ENCODE measurements around the gene HAUS8. TPM values are rescaled to one million over a fixed set of nuclear protein-coding genes. Genes with fewer than 3 reads are reported as not detected.

Gene HAUS8
- polyA plus RNA-seq, 3 donors: 2.5 to 9.3 (median 4.4) TPM

DNA sequence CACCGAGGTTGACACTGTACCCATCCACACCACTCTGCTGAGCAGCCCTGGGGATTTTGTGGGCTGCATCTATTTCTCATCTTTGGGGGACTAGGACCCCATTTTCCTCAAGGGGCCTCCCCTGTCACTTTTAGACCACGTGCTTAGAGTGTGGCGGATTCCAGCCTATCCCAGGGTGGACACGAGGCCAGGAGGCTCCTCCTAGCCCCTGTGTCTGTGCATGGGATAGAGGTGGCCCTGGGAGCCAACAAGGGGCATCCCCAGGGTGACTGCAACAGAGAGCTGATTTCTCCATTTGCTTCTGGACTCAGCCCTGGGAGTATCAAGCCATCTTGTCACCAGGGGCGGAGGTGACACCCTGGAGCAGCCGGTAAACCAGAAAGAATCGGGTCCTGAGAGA is 72.8 kb downstream of the HAUS8 start:
- Histone ChIP-seq H3K36me3 (replicated peaks in 1 of 2; ENCODE audit: control insufficient read depth in 1 of 2, insufficient read depth in 2 of 2, low read length in 2 of 2) (peaks cover 0 to 6% of the 10 kb centered on the region in 2 donors), H3K79me2 (ENCODE audit: insufficient read depth, low read length) (no peaks in the 10 kb centered on the region), H4K20me1 (ENCODE audit: insufficient read depth, low read length) (no peaks in the 10 kb centered on the region), H3K4me3 (replicated peaks in 1 of 3; ENCODE audit: low read depth in 2 of 3, low read length in 3 of 3) (no peak overlapping the region), H3K4me1 (ENCODE audit: control insufficient read depth in 1 of 2, insufficient read depth in 2 of 2, low read length in 2 of 2) (peaks cover 15 to 24% of the 10 kb centered on the region in 2 donors), H3K4me2 (replicated peaks; ENCODE audit: extremely low read depth, low read length, poor library complexity, severe bottlenecking) (no peak overlapping the region), H3K27ac (ENCODE audit: low read depth in 1 of 2, low read length in 2 of 2) (no peak overlapping the region), H3K27me3 (ENCODE audit: control insufficient read depth in 2 of 2, insufficient read depth in 2 of 2, low read length in 2 of 2) (no peaks in the 10 kb centered on the region), H2AFZ (ENCODE audit: insufficient read depth, low read depth, low read length, poor library complexity, severe bottlenecking) (no peak overlapping the region), H3K9ac (ENCODE audit: insufficient read depth, low read length, poor library complexity, severe bottlenecking) (no peak overlapping the region), H3K9me3 (replicated peaks in 1 of 2; ENCODE audit: control insufficient read depth in 1 of 2, insufficient read depth in 1 of 2, low read length in 2 of 2) (peaks cover 0 to 4% of the 10 kb centered on the region in 2 donors)
- TF ChIP-seq, protein P1, sequence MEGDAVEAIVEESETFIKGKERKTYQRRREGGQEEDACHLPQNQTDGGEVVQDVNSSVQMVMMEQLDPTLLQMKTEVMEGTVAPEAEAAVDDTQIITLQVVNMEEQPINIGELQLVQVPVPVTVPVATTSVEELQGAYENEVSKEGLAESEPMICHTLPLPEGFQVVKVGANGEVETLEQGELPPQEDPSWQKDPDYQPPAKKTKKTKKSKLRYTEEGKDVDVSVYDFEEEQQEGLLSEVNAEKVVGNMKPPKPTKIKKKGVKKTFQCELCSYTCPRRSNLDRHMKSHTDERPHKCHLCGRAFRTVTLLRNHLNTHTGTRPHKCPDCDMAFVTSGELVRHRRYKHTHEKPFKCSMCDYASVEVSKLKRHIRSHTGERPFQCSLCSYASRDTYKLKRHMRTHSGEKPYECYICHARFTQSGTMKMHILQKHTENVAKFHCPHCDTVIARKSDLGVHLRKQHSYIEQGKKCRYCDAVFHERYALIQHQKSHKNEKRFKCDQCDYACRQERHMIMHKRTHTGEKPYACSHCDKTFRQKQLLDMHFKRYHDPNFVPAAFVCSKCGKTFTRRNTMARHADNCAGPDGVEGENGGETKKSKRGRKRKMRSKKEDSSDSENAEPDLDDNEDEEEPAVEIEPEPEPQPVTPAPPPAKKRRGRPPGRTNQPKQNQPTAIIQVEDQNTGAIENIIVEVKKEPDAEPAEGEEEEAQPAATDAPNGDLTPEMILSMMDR (IDR thresholded peaks at IDR 0.05): no peak
- intact Hi-C loops (cut with micrococcal nuclease): no loop called here
- peaks cover 0 to 14% of the 10 kb centered on the region in 2 donors for H3K36me3 Mint-ChIP-seq
- 79% methylated on average over 6 of the region's 7 CpGs for WGBS (ENCODE audit: insufficient coverage)
- H3K27ac Mint-ChIP-seq: no peak overlapping the region
- H3K27me3 Mint-ChIP-seq (ENCODE audit: low read depth in 3 of 3): peaks cover 11 to 28% (median 16%) of the 10 kb centered on the region in 3 donors
- no peak for DNase-seq
- H3K9me3 Mint-ChIP-seq: peaks cover 0 to 9% (median 7%) of the 10 kb centered on the region in 7 donors
- H3K4me1 Mint-ChIP-seq: peaks cover 21% of the 10 kb centered on the region
- H3K4me3 Mint-ChIP-seq: no peak overlapping the region

DNA sequence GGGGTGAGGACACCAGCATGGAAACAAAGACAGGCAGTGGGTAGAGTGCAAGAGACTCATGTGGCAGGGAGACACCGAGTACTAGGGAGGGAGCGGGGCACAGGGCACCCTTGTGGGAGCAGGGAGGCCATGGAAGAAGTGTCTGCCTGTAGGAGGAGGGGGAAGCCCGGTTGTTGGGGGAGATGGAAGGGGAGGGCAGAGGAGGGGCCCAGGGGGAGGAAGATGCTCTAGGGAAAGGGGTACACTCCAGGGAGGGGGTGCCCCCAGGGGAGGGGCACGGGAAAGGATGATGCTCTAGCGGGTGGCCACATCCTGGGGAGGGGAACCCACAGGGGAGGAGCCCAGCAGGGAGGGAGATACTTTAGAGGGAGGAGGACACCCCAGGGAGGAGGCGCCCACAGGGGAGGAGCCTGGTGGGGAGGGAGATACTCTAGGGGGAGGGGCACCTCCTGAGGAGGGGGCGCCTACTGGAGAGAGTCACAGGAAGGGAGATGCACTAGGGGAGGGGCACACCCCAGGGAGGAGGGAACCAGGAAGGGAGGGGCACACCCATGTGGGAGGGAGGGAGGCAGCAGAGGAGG is 73.6 kb downstream of the HAUS8 start:
- Mint-ChIP-seq H3K27ac (peak overlapping the region in 2 of 7 donors; percentile 9 to 66), H3K4me3 (no peak overlapping the region), H3K27me3 (ENCODE audit: low read depth in 3 of 3) (peaks cover 13 to 26% (median 15%) of the 10 kb centered on the region in 3 donors), H3K4me1 (peaks cover 14% of the 10 kb centered on the region), H3K9me3 (peaks cover 0 to 9% (median 7%) of the 10 kb centered on the region in 7 donors), H3K36me3 (peaks cover 0 to 19% of the 10 kb centered on the region in 2 donors)
- Histone ChIP-seq H3K4me3 (replicated peaks in 1 of 3; ENCODE audit: low read depth in 2 of 3, low read length in 3 of 3) (no peak overlapping the region), H3K9me3 (replicated peaks in 1 of 2; ENCODE audit: control insufficient read depth in 1 of 2, insufficient read depth in 1 of 2, low read length in 2 of 2) (peaks cover 0 to 4% of the 10 kb centered on the region in 2 donors), H3K4me2 (replicated peaks; ENCODE audit: extremely low read depth, low read length, poor library complexity, severe bottlenecking) (no peak overlapping the region), H4K20me1 (ENCODE audit: insufficient read depth, low read length) (no peaks in the 10 kb centered on the region), H3K36me3 (replicated peaks in 1 of 2; ENCODE audit: control insufficient read depth in 1 of 2, insufficient read depth in 2 of 2, low read length in 2 of 2) (peaks cover 0 to 8% of the 10 kb centered on the region in 2 donors), H3K27me3 (ENCODE audit: control insufficient read depth in 2 of 2, insufficient read depth in 2 of 2, low read length in 2 of 2) (no peaks in the 10 kb centered on the region), H2AFZ (ENCODE audit: insufficient read depth, low read depth, low read length, poor library complexity, severe bottlenecking) (peak overlapping the region; percentile 50), H3K9ac (ENCODE audit: insufficient read depth, low read length, poor library complexity, severe bottlenecking) (no peak overlapping the region), H3K27ac (ENCODE audit: low read depth in 1 of 2, low read length in 2 of 2) (no peak overlapping the region), H3K79me2 (ENCODE audit: insufficient read depth, low read length) (no peaks in the 10 kb centered on the region), H3K4me1 (ENCODE audit: control insufficient read depth in 1 of 2, insufficient read depth in 2 of 2, low read length in 2 of 2) (peaks cover 8 to 17% of the 10 kb centered on the region in 2 donors)
- peak in 1 of 3 donors; percentile 28 for DNase-seq
- TF ChIP-seq, protein P1 (IDR thresholded peaks at IDR 0.05): no peak
- intact Hi-C loops (cut with micrococcal nuclease): no loop called here
- 21% methylated on average over 7 of the region's 7 CpGs for WGBS (ENCODE audit: insufficient coverage)

Other genes with a start within 250 kb of the HAUS8 start
- gene SIN3B, start 246.1 kb downstream of the HAUS8 start, polyA plus RNA-seq: 100 to 1,000 TPM in 1 of 3 donors, 10 to 100 TPM in 1, 1 to 10 TPM in 1; 7.2 to 154 (median 10.2) TPM
- gene F2RL3, start 186.5 kb downstream of the HAUS8 start, polyA plus RNA-seq: under 1 TPM in 1 of 3 donors, not detected in 2; 0.05 TPM
- 10 to 100 TPM in 1 of 3 donors, 1 to 10 TPM in 2; 5.1 to 53.4 (median 5.4) TPM for gene CPAMD8, start 48.6 kb downstream of the HAUS8 start, polyA plus RNA-seq
- 100 to 1,000 TPM in 1 of 3 donors, 1 to 10 TPM in 2; 5.9 to 366 (median 7.5) TPM for gene MYO9B, start 325 bp upstream of the HAUS8 start, polyA plus RNA-seq
- gene USE1, start 139.9 kb upstream of the HAUS8 start, polyA plus RNA-seq: 10 to 100 TPM; 26.5 to 39.8 (median 29.7) TPM
- gene OCEL1, start 150.8 kb upstream of the HAUS8 start, polyA plus RNA-seq: 10 to 100 TPM; 31.8 to 59.9 (median 57.6) TPM
- gene NR2F6, start 170.5 kb upstream of the HAUS8 start, polyA plus RNA-seq: 1 to 10 TPM in 2 of 3 donors, under 1 TPM in 1; 0.87 to 5.1 (median 1.7) TPM
- not detected for gene USHBP1, start 189.3 kb upstream of the HAUS8 start, polyA plus RNA-seq
- 100 to 1,000 TPM in 1 of 3 donors, 10 to 100 TPM in 2; 76.9 to 106 (median 90.3) TPM for gene BABAM1, start 192.0 kb upstream of the HAUS8 start, polyA plus RNA-seq
- gene ANKLE1, start 206.4 kb upstream of the HAUS8 start, polyA plus RNA-seq: 1 to 10 TPM; 1.3 to 8.5 (median 2.2) TPM
- gene ABHD8, start 228.0 kb upstream of the HAUS8 start, polyA plus RNA-seq: 10 to 100 TPM; 11.3 to 14.9 (median 12.5) TPM
- 100 to 1,000 TPM in 2 of 3 donors, 10 to 100 TPM in 1; 13.2 to 208 (median 155) TPM for gene MRPL34, start 230.4 kb upstream of the HAUS8 start, polyA plus RNA-seq
- 10 to 100 TPM; 22.5 to 49.5 (median 23.8) TPM for gene DDA1, start 234.1 kb upstream of the HAUS8 start, polyA plus RNA-seq